Endothelial cell of umbilical vein (primary cell): Measurements from ENCODE around the gene CDKL4. TPM values are rescaled to one million over a fixed set of nuclear protein-coding genes. Genes with fewer than 3 reads are reported as not detected.

Experiments
- BruUV-seq: library from RNA; stranded (reverse); fragments of 400-500 nt; replicated peaks from 2 replicates; lab custom pipeline; 2021; lab: Mats Ljungman, UMichigan
- CTCF ChIA-PET: fragments of 300-600, 350-600 bp; sonication (Branson Sonifier 250); formaldehyde crosslinking; loops from one replicate; lab custom pipeline; 2021; ENCODE audit warnings: antibody characterized with exemption, inconsistent platforms; lab: Charles Lee
- POLR2A ChIA-PET: fragments of 300-600, 350-600 bp; sonication (Branson Sonifier 250); formaldehyde crosslinking; loops from one replicate; lab custom pipeline; 2021; ENCODE audit warnings: antibody characterized with exemption, inconsistent platforms; lab: Charles Lee
- DNase-seq: peaks from one replicate; pipeline ENCODE4 v3.0.0-alpha.2; 2011; ENCODE audit warnings: low read depth, low spot score
- FAIRE-seq: peaks from 2 replicates; lab custom pipeline; 2011; peaks lifted over from hg19 to GRCh38; lab: Jason Lieb, UNC
- H2AFZ ChIP-seq: 2 replicates; pipeline ENCODE4 v1.6.0; 2012; ENCODE audit warnings: low read depth, low read length, control low read depth, inconsistent platforms
- H3K27ac ChIP-seq: 2 replicates; pipeline ENCODE4 v1.5.1; 2011; ENCODE audit warnings: low read depth, mild to moderate bottlenecking, control low read depth, low read length, moderate library complexity; ENCODE audit not compliant: insufficient read depth
- H3K27me3 ChIP-seq, 2 experiments: 2 replicates each; pipeline versions ENCODE4 v1.6.0 to v1.6.1; 2011; ENCODE audit warnings: low read length in 2 of 2, mixed read lengths in 1 of 2; ENCODE audit not compliant: control insufficient read depth in 2 of 2, insufficient read depth in 2 of 2
- H3K36me3 ChIP-seq, 2 experiments: 2 replicates in 1 of 2; 3 replicates in 1 of 2; pipeline ENCODE4 v1.5.1; 2011; ENCODE audit warnings: low read length in 2 of 2, mild to moderate bottlenecking in 1 of 2, moderate library complexity in 1 of 2; ENCODE audit not compliant: control insufficient read depth in 2 of 2, insufficient read depth in 2 of 2; ENCODE audit errors: extremely low read depth in 1 of 2
- H3K4me1 ChIP-seq: 3 replicates; pipeline ENCODE4 v1.5.1; 2011; ENCODE audit warnings: mild to moderate bottlenecking, low read length; ENCODE audit not compliant: control insufficient read depth, insufficient read depth; ENCODE audit errors: extremely low read depth
- H3K4me2 ChIP-seq: 2 replicates; pipeline ENCODE4 v1.6.1; 2011; ENCODE audit warnings: low read length, control low read depth, mixed read lengths; ENCODE audit not compliant: insufficient read depth
- H3K4me3 ChIP-seq, 3 experiments: fragments of 200-600 bp in 1 of 3; sonication (generic), shearing (Covaris generic) in 1 of 3; replicated peaks in 1 of 3; 2 replicates each; pipeline ENCODE4 v1.5.1; 2011 to 2016; ENCODE audit warnings: control low read depth in 3 of 3, low read length in 3 of 3, mild to moderate bottlenecking in 2 of 3, inconsistent platforms in 1 of 3, low read depth in 1 of 3, moderate library complexity in 1 of 3; ENCODE audit not compliant: insufficient read depth in 1 of 3
- H3K79me2 ChIP-seq: 2 replicates; pipeline ENCODE4 v1.6.0; 2012; ENCODE audit warnings: low read length, inconsistent platforms; ENCODE audit not compliant: control insufficient read depth, insufficient read depth
- H3K9ac ChIP-seq: replicated peaks from 2 replicates; pipeline ENCODE3; 2011; ENCODE audit warnings: low read length, control low read depth; ENCODE audit not compliant: insufficient read depth; ENCODE audit errors: extremely low read depth
- H3K9me1 ChIP-seq: replicated peaks from 3 replicates; pipeline ENCODE4 v1.6.0; 2011; ENCODE audit warnings: mild to moderate bottlenecking, low read length; ENCODE audit not compliant: control insufficient read depth, insufficient read depth; ENCODE audit errors: extremely low read depth
- H3K9me3 ChIP-seq: replicated peaks from 2 replicates; pipeline ENCODE4 v1.5.1; 2012; ENCODE audit warnings: low read length, inconsistent platforms; ENCODE audit not compliant: control insufficient read depth, insufficient read depth
- H4K20me1 ChIP-seq: replicated peaks from 2 replicates; pipeline ENCODE3; 2011; ENCODE audit warnings: mild to moderate bottlenecking, low read length; ENCODE audit not compliant: control insufficient read depth, insufficient read depth; ENCODE audit errors: extremely low read depth
- EZH2 ChIP-seq: IDR thresholded peaks from 2 replicates; pipeline ENCODE4 v1.6.1; 2012; ENCODE audit warnings: borderline replicate concordance, low read depth, mild to moderate bottlenecking, moderate library complexity, low read length, inconsistent platforms; ENCODE audit not compliant: severe bottlenecking
- FOS ChIP-seq: IDR thresholded peaks from 2 replicates; pipeline ENCODE4 v1.6.1; 2011; ENCODE audit warnings: mild to moderate bottlenecking, low read length, moderate library complexity, borderline replicate concordance; ENCODE audit not compliant: insufficient read depth
- GATA2 ChIP-seq: IDR thresholded peaks from 2 replicates; pipeline ENCODE4 v1.7.0; 2011; ENCODE audit warnings: low read depth, mild to moderate bottlenecking, moderate library complexity, mixed read lengths, low read length; ENCODE audit not compliant: insufficient read length, insufficient read depth
- JUN ChIP-seq: IDR thresholded peaks from 2 replicates; pipeline ENCODE4 v1.6.1; 2011; ENCODE audit warnings: borderline replicate concordance, low read depth; ENCODE audit not compliant: insufficient read length, insufficient read depth
- MYC ChIP-seq: IDR thresholded peaks from one replicate; pipeline ENCODE4 v1.6.1; 2011; ENCODE audit warnings: mild to moderate bottlenecking, low read depth, low read length
- POLR2A ChIP-seq: IDR thresholded peaks from 2 replicates; pipeline ENCODE4 v1.6.1; 2012; ENCODE audit warnings: low read depth, mild to moderate bottlenecking, control low read depth, low read length
- POLR2AphosphoS5 ChIP-seq: IDR thresholded peaks from 2 replicates; pipeline ENCODE4 v1.6.1; 2012; ENCODE audit warnings: low read depth, mild to moderate bottlenecking, control low read depth, low read length, moderate library complexity; ENCODE audit not compliant: insufficient read depth
- dilution Hi-C: fragments of 300-500 bp; cut with MboI; formaldehyde crosslinking; loops from one replicate; pipeline ENCODE4 v1.15.0; 2019; ENCODE audit warnings: low sequenced_read_pairs; ENCODE audit not compliant: extremely low pct_ligation_motif_present
- intact Hi-C: fragments of 100-400 bp; cut with micrococcal nuclease; formaldehyde crosslinking; loops from one replicate; pipeline ENCODE4 v1.10.0; 2022
- polyA plus RNA-seq, 4 experiments: library from polyadenylated mRNA; depleted of rRNA in 3 of 4; stranded (reverse) in 3 of 4; unstranded in 1 of 4; fragments of >200 nt; gene quantifications; 2 replicates each; pipeline versions ENCODE4 v1.2.1 to v1.2.3, GENCODE V29; 2011 to 2012; ENCODE audit warnings: missing spikeins in 1 of 4
- total RNA-seq: library from RNA; stranded (reverse); gene quantifications from 2 replicates; pipeline ENCODE4 v1.2.3, GENCODE V29; 2021
- TF ChIP-seq, protein P1 (sequence below), 2 donors: IDR thresholded peaks; 1 replicate in 1 of 2; 2 replicates in 1 of 2; pipeline ENCODE4 v1.5.1; 2011; ENCODE audit warnings: low read length in 2 of 2, mild to moderate bottlenecking in 2 of 2, moderate library complexity in 2 of 2, control low read depth in 1 of 2, inconsistent platforms in 1 of 2, low read depth in 1 of 2; ENCODE audit not compliant: insufficient read depth in 1 of 2; ENCODE audit errors: extremely low read depth in 1 of 2
- TF ChIP-seq, protein P2 (sequence below): IDR thresholded peaks from 2 replicates; pipeline ENCODE4 v1.6.1; 2011; ENCODE audit not compliant: insufficient read depth, insufficient read length

CDKL4 gene
- total and polyA plus RNA-seq, 2 donors (not counting 3 experiments of a cell fraction or from before 2014, with no cell fraction given), result 0.17 to 0.75 TPM

DNA sequence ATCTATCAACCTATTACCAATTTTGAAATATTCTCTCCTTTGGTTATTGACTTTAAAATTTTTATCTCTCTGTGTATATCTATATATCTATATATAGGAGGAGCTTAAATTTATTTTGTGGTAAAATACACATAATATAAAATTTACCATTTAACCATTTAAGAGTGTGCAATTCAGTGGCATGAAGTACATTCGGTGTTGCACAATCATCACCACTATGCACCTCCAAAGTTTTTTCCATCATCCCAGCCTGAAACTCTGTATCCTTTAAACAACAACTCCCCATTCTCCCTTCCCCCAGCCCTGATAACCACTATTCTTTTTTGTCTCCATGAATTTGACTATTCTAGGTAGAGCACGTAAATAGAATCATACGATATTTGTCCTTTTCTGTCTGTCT, 49.1 kb downstream of the CDKL4 start:
- no peaks in the 10 kb centered on the region for H3K27me3 ChIP-seq
- TF ChIP-seq MYC (no peak), GATA2 (no peak), POLR2AphosphoS5 (no peak), POLR2A (no peak), EZH2 (no peak), FOS (no peak), JUN (no peak)
- TF ChIP-seq, protein P1, sequence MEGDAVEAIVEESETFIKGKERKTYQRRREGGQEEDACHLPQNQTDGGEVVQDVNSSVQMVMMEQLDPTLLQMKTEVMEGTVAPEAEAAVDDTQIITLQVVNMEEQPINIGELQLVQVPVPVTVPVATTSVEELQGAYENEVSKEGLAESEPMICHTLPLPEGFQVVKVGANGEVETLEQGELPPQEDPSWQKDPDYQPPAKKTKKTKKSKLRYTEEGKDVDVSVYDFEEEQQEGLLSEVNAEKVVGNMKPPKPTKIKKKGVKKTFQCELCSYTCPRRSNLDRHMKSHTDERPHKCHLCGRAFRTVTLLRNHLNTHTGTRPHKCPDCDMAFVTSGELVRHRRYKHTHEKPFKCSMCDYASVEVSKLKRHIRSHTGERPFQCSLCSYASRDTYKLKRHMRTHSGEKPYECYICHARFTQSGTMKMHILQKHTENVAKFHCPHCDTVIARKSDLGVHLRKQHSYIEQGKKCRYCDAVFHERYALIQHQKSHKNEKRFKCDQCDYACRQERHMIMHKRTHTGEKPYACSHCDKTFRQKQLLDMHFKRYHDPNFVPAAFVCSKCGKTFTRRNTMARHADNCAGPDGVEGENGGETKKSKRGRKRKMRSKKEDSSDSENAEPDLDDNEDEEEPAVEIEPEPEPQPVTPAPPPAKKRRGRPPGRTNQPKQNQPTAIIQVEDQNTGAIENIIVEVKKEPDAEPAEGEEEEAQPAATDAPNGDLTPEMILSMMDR (IDR thresholded peaks at IDR 0.05; ENCODE audit: extremely low read depth in 1 of 2, insufficient read depth in 1 of 2, low read depth in 1 of 2, low read length in 2 of 2), result no peak
- TF ChIP-seq, protein P2, sequence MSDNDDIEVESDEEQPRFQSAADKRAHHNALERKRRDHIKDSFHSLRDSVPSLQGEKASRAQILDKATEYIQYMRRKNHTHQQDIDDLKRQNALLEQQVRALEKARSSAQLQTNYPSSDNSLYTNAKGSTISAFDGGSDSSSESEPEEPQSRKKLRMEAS, result no peak
- dilution Hi-C loops, result no loop called here
- no peaks in the 10 kb centered on the region for H3K9me3 ChIP-seq
- CTCF ChIA-PET, result interaction anchor here (1.2 to 1.4 kb wide), 2 partner anchors 16 to 247 kb away, joined by 3 to 5 read pairs; no protein-coding TSS in a partner anchor
- BruUV-seq, result no TSS peak
- no peak for DNase-seq
- no peak overlapping the region for H2AFZ ChIP-seq
- no peaks in the 10 kb centered on the region for H4K20me1 ChIP-seq
- no peak overlapping the region for H3K4me2 ChIP-seq
- no peak overlapping the region for H3K9ac ChIP-seq
- intact Hi-C loops, result no loop called here
- no peak overlapping the region for H3K27ac ChIP-seq
- no peaks in the 10 kb centered on the region for H3K4me1 ChIP-seq
- H3K4me3 ChIP-seq, result no peak overlapping the region
- H3K79me2 ChIP-seq, result no peaks in the 10 kb centered on the region
- POLR2A ChIA-PET, result no interaction called here
- no peak for FAIRE-seq
- no peaks in the 10 kb centered on the region for H3K9me1 ChIP-seq
- no peaks in the 10 kb centered on the region for H3K36me3 ChIP-seq
